ENCODE measurements around the gene KLHL13.

The KLHL13 gene

GRCh38 chrX:118062817-118063615 lies 53.6 kb downstream of the KLHL13 start:
- Histone ChIP-seq H3F3A (ENCODE audit: insufficient read depth, low read length) (no peaks in the 10 kb centered on the region), H3K79me2 (ENCODE audit: insufficient read depth, low read length) (no peaks in the 10 kb centered on the region), H3K9me3 (ENCODE audit: low read length) (no peaks in the 10 kb centered on the region), H3K27me3 (ENCODE audit: insufficient read depth, low read length) (no peaks in the 10 kb centered on the region), H3K36me3 (ENCODE audit: insufficient read depth, low read length) (no peaks in the 10 kb centered on the region), H3K9me2 (ENCODE audit: low read depth, low read length) (no peaks in the 10 kb centered on the region), H3K4me1 (ENCODE audit: insufficient read depth, low read length, severe bottlenecking) (no peaks in the 10 kb centered on the region), H3K4me3 (ENCODE audit: low read depth, low read length, poor library complexity, severe bottlenecking) (no peak overlapping the region), H2AFZ (ENCODE audit: low read length) (no peak overlapping the region), H3K27ac (ENCODE audit: low read depth, low read length, poor library complexity, severe bottlenecking) (no peak overlapping the region), H3K4me2 (ENCODE audit: low read length) (no peak overlapping the region), H4K20me1 (ENCODE audit: insufficient read depth, low read length) (no peaks in the 10 kb centered on the region), H3K9ac (ENCODE audit: low read length) (no peak overlapping the region)
- no peak for TF ChIP-seq EZH2 (IDR thresholded peaks at IDR 0.05; ENCODE audit: borderline replicate concordance, low read length)
- TF ChIP-seq CTCF (IDR thresholded peaks at IDR 0.05; ENCODE audit: low read length), result no peak

- Histone ChIP-seq H3K36me3 (ENCODE audit: insufficient read depth, low read length) (no peaks in the 10 kb centered on the region), H3K9me3 (ENCODE audit: low read length) (no peaks in the 10 kb centered on the region), H3K9me2 (ENCODE audit: low read depth, low read length) (no peaks in the 10 kb centered on the region), H4K20me1 (ENCODE audit: insufficient read depth, low read length) (no peaks in the 10 kb centered on the region), H3K79me2 (ENCODE audit: insufficient read depth, low read length) (no peaks in the 10 kb centered on the region), H3K27me3 (ENCODE audit: insufficient read depth, low read length) (no peaks in the 10 kb centered on the region), H2AFZ (ENCODE audit: low read length) (no peak overlapping the region), H3F3A (ENCODE audit: insufficient read depth, low read length) (no peaks in the 10 kb centered on the region), H3K4me3 (ENCODE audit: low read depth, low read length, poor library complexity, severe bottlenecking) (no peak overlapping the region), H3K4me2 (ENCODE audit: low read length) (no peak overlapping the region), H3K9ac (ENCODE audit: low read length) (no peak overlapping the region), H3K4me1 (ENCODE audit: insufficient read depth, low read length, severe bottlenecking) (no peaks in the 10 kb centered on the region), H3K27ac (ENCODE audit: low read depth, low read length, poor library complexity, severe bottlenecking) (no peak overlapping the region)
- TF ChIP-seq CTCF (IDR thresholded peaks at IDR 0.05; ENCODE audit: low read length) (no peak), EZH2 (IDR thresholded peaks at IDR 0.05; ENCODE audit: borderline replicate concordance, low read length) (no peak)
Measured at GRCh38 chrX:118062048-118062789, 54.4 kb downstream of the KLHL13 start.

- Histone ChIP-seq H3K4me3 (ENCODE audit: low read depth, low read length, poor library complexity, severe bottlenecking) (no peak overlapping the region), H3K27ac (ENCODE audit: low read depth, low read length, poor library complexity, severe bottlenecking) (no peak overlapping the region), H3K9ac (ENCODE audit: low read length) (no peak overlapping the region), H3K79me2 (ENCODE audit: insufficient read depth, low read length) (no peaks in the 10 kb centered on the region), H3K4me1 (ENCODE audit: insufficient read depth, low read length, severe bottlenecking) (no peaks in the 10 kb centered on the region), H4K20me1 (ENCODE audit: insufficient read depth, low read length) (no peaks in the 10 kb centered on the region), H3K36me3 (ENCODE audit: insufficient read depth, low read length) (no peaks in the 10 kb centered on the region), H3K9me2 (ENCODE audit: low read depth, low read length) (no peaks in the 10 kb centered on the region), H3K4me2 (ENCODE audit: low read length) (no peak overlapping the region), H3K27me3 (ENCODE audit: insufficient read depth, low read length) (no peaks in the 10 kb centered on the region), H3F3A (ENCODE audit: insufficient read depth, low read length) (no peaks in the 10 kb centered on the region), H2AFZ (ENCODE audit: low read length) (no peak overlapping the region), H3K9me3 (ENCODE audit: low read length) (no peaks in the 10 kb centered on the region)
- no peak for TF ChIP-seq EZH2 (IDR thresholded peaks at IDR 0.05; ENCODE audit: borderline replicate concordance, low read length)
- TF ChIP-seq CTCF (IDR thresholded peaks at IDR 0.05; ENCODE audit: low read length), result no peak
Measured at GRCh38 chrX:118058924-118059323, 57.7 kb downstream of the KLHL13 start.

Data from OCI-LY1 (cell line).